IMR-90 (cell line): ENCODE measurements around the gene PDCL2. TPM values are rescaled to one million over a fixed set of nuclear protein-coding genes. Genes with fewer than 3 reads are reported as not detected.

ENCODE experiments used
- ATAC-seq: fragments of 200-7000 bp; cut with Tn5 transposase; 2 replicates; pipeline ENCODE4 v1.9.1; 2020; ENCODE audit warnings: low read depth, mild to moderate bottlenecking, moderate library complexity
- BruUV-seq: library from RNA; stranded (reverse); fragments of 400-500 nt; replicated peaks from 2 replicates; lab custom pipeline; 2021; lab: Mats Ljungman, UMichigan
- CTCF ChIA-PET: fragments of 300-600 bp; formaldehyde crosslinking; extraction: SDS; loops from one replicate; lab custom pipeline; 2021; ENCODE audit warnings: antibody characterized with exemption; lab: Yijun Ruan, JAX
- POLR2A ChIA-PET: fragments of 300-600 bp; sonication (Branson Sonifier 250); formaldehyde crosslinking; loops from one replicate; lab custom pipeline; 2022; ENCODE audit warnings: antibody characterized with exemption; ENCODE audit not compliant: unreplicated experiment; lab: Charles Lee
- DNase-seq: peaks from one replicate; pipeline ENCODE4 v3.0.0; 2013
- H2AFZ ChIP-seq: replicated peaks from 2 replicates; pipeline ENCODE3; 2013; ENCODE audit warnings: low read length, mild to moderate bottlenecking; ENCODE audit not compliant: poor library complexity
- H2AK5ac ChIP-seq: 2 replicates; pipeline ENCODE4 v1.6.1; 2013; ENCODE audit warnings: low read depth, low read length, inconsistent platforms
- H2AK9ac ChIP-seq: replicated peaks from 2 replicates; pipeline ENCODE3; 2013; ENCODE audit warnings: mild to moderate bottlenecking, low read depth, low read length, moderate library complexity; ENCODE audit not compliant: poor library complexity
- H2BK120ac ChIP-seq: 2 replicates; pipeline ENCODE4 v1.6.1; 2013; ENCODE audit warnings: low read depth, low read length, inconsistent platforms
- H2BK15ac ChIP-seq: 3 replicates; pipeline ENCODE4 v1.6.1; 2013; ENCODE audit warnings: low read depth, low read length, inconsistent platforms
- H2BK20ac ChIP-seq: 2 replicates; pipeline ENCODE4 v1.6.1; 2013; ENCODE audit warnings: low read depth, mild to moderate bottlenecking, inconsistent platforms, low read length, moderate library complexity
- H2BK5ac ChIP-seq: 2 replicates; pipeline ENCODE4 v1.6.1; 2013; ENCODE audit warnings: mild to moderate bottlenecking, low read depth, low read length, inconsistent platforms; ENCODE audit not compliant: poor library complexity, severe bottlenecking
- H3K14ac ChIP-seq: replicated peaks from 2 replicates; pipeline ENCODE4 v1.6.1; 2013; ENCODE audit warnings: low read depth, low read length, inconsistent platforms
- H3K18ac ChIP-seq: 2 replicates; pipeline ENCODE4 v1.6.1; 2013; ENCODE audit warnings: low read depth, low read length, control low read depth
- H3K23ac ChIP-seq: 2 replicates; pipeline ENCODE4 v1.6.1; 2013; ENCODE audit warnings: low read depth, low read length, inconsistent platforms
- H3K27ac ChIP-seq: 2 replicates; pipeline ENCODE4 v1.5.1; 2013; ENCODE audit warnings: mild to moderate bottlenecking, control low read depth, low read length; ENCODE audit not compliant: insufficient read depth
- H3K27me3 ChIP-seq: 2 replicates; pipeline ENCODE4 v1.6.1; 2013; ENCODE audit warnings: low read length; ENCODE audit not compliant: control insufficient read depth, insufficient read depth
- H3K36me3 ChIP-seq: 2 replicates; pipeline ENCODE4 v1.6.1; 2013; ENCODE audit warnings: low read length, mixed read lengths; ENCODE audit not compliant: control insufficient read depth, insufficient read depth
- H3K4ac ChIP-seq: 2 replicates; pipeline ENCODE4 v1.6.1; 2013; ENCODE audit warnings: low read depth, low read length, inconsistent platforms
- H3K4me1 ChIP-seq: 2 replicates; pipeline ENCODE4 v1.6.1; 2013; ENCODE audit warnings: low read length, mixed read lengths; ENCODE audit not compliant: control insufficient read depth, insufficient read depth
- H3K4me2 ChIP-seq: 2 replicates; pipeline ENCODE4 v1.6.1; 2013; ENCODE audit warnings: low read depth, mild to moderate bottlenecking, control low read depth, low read length, moderate library complexity
- H3K4me3 ChIP-seq: 2 replicates; pipeline ENCODE4 v1.5.1; 2013; ENCODE audit warnings: low read depth, mild to moderate bottlenecking, control low read depth, low read length, moderate library complexity; ENCODE audit not compliant: insufficient read depth
- H3K56ac ChIP-seq: 2 replicates; pipeline ENCODE4 v1.6.1; 2013; ENCODE audit warnings: low read length, inconsistent platforms; ENCODE audit not compliant: insufficient read depth; ENCODE audit errors: extremely low read depth
- H3K79me1 ChIP-seq, 2 experiments: 2 replicates each; pipeline ENCODE4 v1.6.1; 2013; ENCODE audit warnings: low read length in 2 of 2, inconsistent platforms in 1 of 2, low read depth in 1 of 2
- H3K9ac ChIP-seq: 2 replicates; pipeline ENCODE4 v1.6.1; 2013; ENCODE audit warnings: low read depth, low read length, control low read depth
- H3K9me1 ChIP-seq: 2 replicates; pipeline ENCODE4 v1.6.1; 2013; ENCODE audit warnings: low read length, inconsistent platforms; ENCODE audit not compliant: insufficient read depth
- H3K9me3 ChIP-seq: 2 replicates; pipeline ENCODE4 v1.6.1; 2013; ENCODE audit warnings: low read length; ENCODE audit not compliant: control insufficient read depth, insufficient read depth
- H4K20me1 ChIP-seq: 2 replicates; pipeline ENCODE4 v1.6.1; 2013; ENCODE audit warnings: low read length, inconsistent platforms; ENCODE audit not compliant: insufficient read depth
- H4K5ac ChIP-seq: 2 replicates; pipeline ENCODE4 v1.6.1; 2013; ENCODE audit warnings: mild to moderate bottlenecking, low read depth, low read length, control low read depth
- H4K8ac ChIP-seq, 2 experiments: 2 replicates each; pipeline ENCODE4 v1.6.1; 2013; ENCODE audit warnings: low read depth in 2 of 2, low read length in 2 of 2, control low read depth in 1 of 2, inconsistent platforms in 1 of 2
- H4K91ac ChIP-seq: 2 replicates; pipeline ENCODE4 v1.6.1; 2013; ENCODE audit warnings: low read depth, low read length, inconsistent platforms; ENCODE audit not compliant: insufficient read depth
- BHLHE40 ChIP-seq: fragments of 150-350 bp; IDR thresholded peaks from 2 replicates; pipeline ENCODE4 v1.6.1; 2016; ENCODE audit warnings: mild to moderate bottlenecking, low read depth, low read length
- CEBPB ChIP-seq: IDR thresholded peaks from 2 replicates; pipeline ENCODE4 v1.6.1; 2012; ENCODE audit warnings: low read depth, low read length, improper control_type of control experiment
- FOS ChIP-seq: fragments of 150-350 bp; IDR thresholded peaks from 2 replicates; pipeline ENCODE4 v1.6.1; 2016; ENCODE audit warnings: low read depth, low read length
- MAZ ChIP-seq: IDR thresholded peaks from 2 replicates; pipeline ENCODE4 v1.6.1; 2012; ENCODE audit warnings: low read depth, mild to moderate bottlenecking, low read length, improper control_type of control experiment, moderate library complexity, borderline replicate concordance
- POLR2A ChIP-seq: IDR thresholded peaks from 2 replicates; pipeline ENCODE4 v1.6.1; 2012; ENCODE audit warnings: mild to moderate bottlenecking, low read depth, low read length
- RAD21 ChIP-seq: IDR thresholded peaks from 2 replicates; pipeline ENCODE4 v1.6.1; 2012; ENCODE audit warnings: low read length, improper control_type of control experiment
- RCOR1 ChIP-seq: IDR thresholded peaks from 2 replicates; pipeline ENCODE4 v1.6.1; 2012; ENCODE audit warnings: mild to moderate bottlenecking, low read length, improper control_type of control experiment; ENCODE audit not compliant: insufficient replicate concordance
- SMC3 ChIP-seq: fragments of 150-350 bp; IDR thresholded peaks from 2 replicates; pipeline ENCODE4 v1.6.1; 2016; ENCODE audit warnings: low read depth, mild to moderate bottlenecking, antibody characterized with exemption, low read length, moderate library complexity
- WGBS, 2 experiments: methylation state at CpG; one replicate each; pipeline versions ENCODE4 v1.1.5 to v1.1.7; 2013; ENCODE audit warnings: missing lambda C conversion rate in 2 of 2; ENCODE audit not compliant: insufficient read length in 1 of 2; ENCODE audit errors: extremely low coverage in 2 of 2; 5-methylcytosine and 5-hydroxymethylcytosine counted together
- dilution Hi-C: fragments of 300-500 bp; cut with HindIII; formaldehyde crosslinking; loops from one replicate; pipeline ENCODE4 v1.14.3; 2018; ENCODE audit warnings: low sequenced_read_pairs; ENCODE audit not compliant: unreplicated experiment
- in situ Hi-C: fragments of 300-500 bp; cut with MboI; formaldehyde crosslinking; loops from 3 replicates; pipeline ENCODE4 v1.14.3; 2019; ENCODE audit warnings: low sequenced_read_pairs, inconsistent platforms, mixed read lengths
- intact Hi-C: fragments of 100-400 bp; cut with micrococcal nuclease; formaldehyde crosslinking; loops from 2 replicates; pipeline ENCODE4 v1.10.0; 2022
- polyA plus RNA-seq, 3 experiments: library from polyadenylated mRNA; depleted of rRNA; stranded (reverse); fragments of >200 nt; gene quantifications; 2 replicates each; pipeline ENCODE4 v1.2.3, GENCODE V29; 2012; ENCODE audit warnings: low replicate concordance in 1 of 3
- total RNA-seq: library from RNA; depleted of rRNA; stranded (reverse); fragments of >200 nt; gene quantifications from 2 replicates; pipeline ENCODE4 v1.2.3, GENCODE V29; 2012

The PDCL2 gene
- total and polyA plus RNA-seq, 2 of the 4 experiments (the other 2 are of a cell fraction) = not detected

DNA sequence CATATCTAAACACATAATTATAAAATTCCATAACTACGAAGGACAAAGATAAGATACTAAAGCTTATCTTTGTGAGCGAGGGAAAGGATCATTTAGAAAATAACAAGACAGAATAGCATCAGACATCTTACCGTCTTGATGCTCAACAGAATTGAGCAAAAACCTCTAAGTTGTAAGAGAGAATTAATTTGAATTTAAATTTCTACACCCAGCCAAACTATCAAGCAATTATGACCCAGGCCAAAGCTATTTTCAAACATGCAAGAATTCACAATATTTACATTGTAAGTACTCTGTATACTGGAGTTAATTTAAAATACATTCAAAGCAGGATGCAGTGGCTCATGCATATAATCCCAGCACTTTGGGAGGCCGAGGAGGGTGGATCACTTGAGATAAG, 61.9 kb downstream of the PDCL2 start:
- ChIA-PET POLR2A (no interaction called here), CTCF (interaction anchor here (0.7 kb wide), 1 partner anchor 137 kb away, joined by 4 read pairs; no protein-coding TSS in a partner anchor)
- no CpG with 5 or more reads among the region's 4 CpGs for WGBS, 2 experiments
- Histone ChIP-seq H3K23ac (no peak overlapping the region), H2BK20ac (no peak overlapping the region), H3K9me1 (no peaks in the 10 kb centered on the region), H2BK120ac (no peak overlapping the region), H3K9me3 (peaks cover 4% of the 10 kb centered on the region), H3K27me3 (no peaks in the 10 kb centered on the region), H3K9ac (no peak overlapping the region), H2BK15ac (no peak overlapping the region), H4K91ac (no peak overlapping the region), H2AK9ac (no peak overlapping the region), H3K18ac (no peak overlapping the region), H3K36me3 (no peaks in the 10 kb centered on the region), H3K56ac (no peak overlapping the region), H4K8ac (no peak overlapping the region), H2BK5ac (no peak overlapping the region), H3K14ac (no peak overlapping the region), H3K4me2 (no peak overlapping the region), H3K4me3 (no peak overlapping the region), H3K27ac (no peak overlapping the region), H2AFZ (no peak overlapping the region), H3K4ac (no peak overlapping the region), H4K20me1 (no peaks in the 10 kb centered on the region; the same call in 1 of the 2 replicates), H3K79me1 (peaks cover 24 to 27% of the 10 kb centered on the region in 2 experiments), H3K4me1 (no peaks in the 10 kb centered on the region), H4K5ac (no peak overlapping the region), H2AK5ac (no peak overlapping the region)
- ATAC-seq (no peak), DNase-seq (no peak)
- in situ Hi-C loops (loop anchor here (25.0 kb wide), 1 partner anchor 1243 kb away; no protein-coding TSS in a partner anchor), intact Hi-C loops (no loop called here), dilution Hi-C loops (no loop called here)
- TF ChIP-seq CEBPB (no peak), RAD21 (no peak), BHLHE40 (no peak), MAZ (no peak), FOS (no peak), SMC3 (no peak), POLR2A (no peak), RCOR1 (no peak)
- no TSS peak for BruUV-seq
